ENCODE results near the gene SERPINA1.

SERPINA1 gene

DNA sequence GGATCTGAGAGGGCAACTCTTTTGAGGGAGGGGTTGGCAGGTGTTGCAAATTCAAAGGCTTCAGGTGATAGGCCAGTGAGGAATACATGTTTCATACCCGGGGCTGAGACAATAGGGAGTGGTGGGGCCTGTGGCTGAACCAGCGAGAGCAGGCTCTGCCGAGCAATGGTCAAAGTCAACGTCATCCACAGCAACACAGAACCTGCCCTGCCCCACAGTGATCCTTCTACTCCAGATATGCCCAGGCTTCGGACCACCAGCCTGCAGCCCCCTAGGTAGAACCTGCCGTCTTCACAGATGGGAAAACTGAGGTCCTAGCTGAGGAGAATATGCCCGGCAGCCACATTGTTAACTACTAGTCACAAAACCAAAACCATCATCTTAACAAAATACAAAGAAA lies 4.1 kb downstream of the SERPINA1 start:
- in situ Hi-C loops (cut with MboI; ENCODE audit: low sequenced_read_pairs): no loop called here

DNA sequence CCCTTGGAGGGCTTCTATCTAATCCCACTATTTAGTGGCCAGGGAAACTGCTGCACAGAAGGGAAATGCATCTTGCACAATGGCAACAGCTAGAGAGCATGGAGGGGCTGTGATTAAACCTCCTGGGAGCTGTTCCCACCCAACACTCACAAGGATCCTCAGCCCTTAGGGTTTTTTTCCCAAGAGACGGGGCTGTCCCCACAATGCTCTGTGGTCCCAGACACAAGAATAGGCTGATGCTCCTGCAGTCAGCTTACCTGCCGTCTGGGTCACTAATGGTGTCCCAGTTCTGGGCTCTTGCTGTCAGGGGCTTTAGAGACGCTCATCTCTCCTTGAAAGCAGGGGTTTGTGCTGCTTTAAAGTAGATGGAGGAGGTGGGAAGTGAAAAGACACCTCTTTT lies 4.6 kb downstream of the SERPINA1 start:
- in situ Hi-C loops (cut with MboI; ENCODE audit: low sequenced_read_pairs): no loop called here

DNA sequence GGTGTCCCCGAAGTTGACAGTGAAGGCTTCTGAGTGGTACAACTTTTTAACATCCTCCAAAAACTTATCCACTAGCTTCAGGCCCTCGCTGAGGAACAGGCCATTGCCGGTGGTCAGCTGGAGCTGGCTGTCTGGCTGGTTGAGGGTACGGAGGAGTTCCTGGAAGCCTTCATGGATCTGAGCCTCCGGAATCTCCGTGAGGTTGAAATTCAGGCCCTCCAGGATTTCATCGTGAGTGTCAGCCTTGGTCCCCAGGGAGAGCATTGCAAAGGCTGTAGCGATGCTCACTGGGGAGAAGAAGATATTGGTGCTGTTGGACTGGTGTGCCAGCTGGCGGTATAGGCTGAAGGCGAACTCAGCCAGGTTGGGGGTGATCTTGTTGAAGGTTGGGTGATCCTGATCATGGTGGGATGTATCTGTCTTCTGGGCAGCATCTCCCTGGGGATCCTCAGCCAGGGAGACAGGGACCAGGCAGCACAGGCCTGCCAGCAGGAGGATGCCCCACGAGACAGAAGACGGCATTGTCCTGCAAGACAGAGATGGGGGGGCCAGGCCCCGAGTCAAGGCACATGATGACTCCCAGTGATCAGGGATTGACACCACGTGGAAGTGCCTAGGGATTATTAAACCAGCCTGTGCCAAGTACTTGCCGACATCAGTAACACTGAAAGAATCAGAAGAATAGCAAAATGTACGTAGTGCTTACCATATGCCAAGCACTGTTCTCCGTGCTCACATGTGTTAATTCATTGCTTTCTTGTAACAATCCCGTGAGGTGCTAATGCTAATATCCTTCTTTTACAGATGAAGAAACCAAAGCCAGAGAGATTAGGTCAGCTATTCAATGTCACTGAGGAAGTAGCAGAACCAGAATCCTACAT lies 5.4 kb downstream of the SERPINA1 start:
- in situ Hi-C loops (cut with MboI; ENCODE audit: low sequenced_read_pairs): no loop called here

DNA sequence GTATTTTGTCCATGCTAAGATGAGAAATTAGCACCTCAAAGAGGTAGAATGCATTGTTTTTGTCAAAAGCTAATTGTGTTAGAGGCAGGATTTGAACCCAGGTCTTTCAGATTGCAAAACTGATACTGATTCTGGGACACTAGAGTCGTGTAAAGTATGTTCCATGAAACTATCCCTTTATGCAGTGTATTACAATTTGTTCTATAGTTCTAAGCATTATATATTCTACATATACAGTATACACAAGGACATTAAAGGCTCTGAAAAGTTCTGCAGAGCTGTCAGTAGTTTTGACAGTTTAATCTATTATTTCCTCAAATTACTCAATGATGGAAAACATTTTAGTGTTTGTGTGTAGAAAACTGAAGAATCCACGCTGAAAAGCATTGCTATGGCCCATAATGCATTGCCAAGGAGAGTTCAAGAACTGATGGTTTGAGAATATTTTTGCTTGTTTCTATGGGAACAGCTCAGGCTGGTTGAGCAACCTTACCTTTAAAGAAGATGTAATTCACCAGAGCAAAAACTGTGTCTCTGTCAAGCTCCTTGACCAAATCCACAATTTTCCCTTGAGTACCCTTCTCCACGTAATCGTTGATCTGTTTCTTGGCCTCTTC lies 6.2 kb downstream of the SERPINA1 start:
- in situ Hi-C loops (cut with MboI; ENCODE audit: low sequenced_read_pairs): no loop called here

DNA sequence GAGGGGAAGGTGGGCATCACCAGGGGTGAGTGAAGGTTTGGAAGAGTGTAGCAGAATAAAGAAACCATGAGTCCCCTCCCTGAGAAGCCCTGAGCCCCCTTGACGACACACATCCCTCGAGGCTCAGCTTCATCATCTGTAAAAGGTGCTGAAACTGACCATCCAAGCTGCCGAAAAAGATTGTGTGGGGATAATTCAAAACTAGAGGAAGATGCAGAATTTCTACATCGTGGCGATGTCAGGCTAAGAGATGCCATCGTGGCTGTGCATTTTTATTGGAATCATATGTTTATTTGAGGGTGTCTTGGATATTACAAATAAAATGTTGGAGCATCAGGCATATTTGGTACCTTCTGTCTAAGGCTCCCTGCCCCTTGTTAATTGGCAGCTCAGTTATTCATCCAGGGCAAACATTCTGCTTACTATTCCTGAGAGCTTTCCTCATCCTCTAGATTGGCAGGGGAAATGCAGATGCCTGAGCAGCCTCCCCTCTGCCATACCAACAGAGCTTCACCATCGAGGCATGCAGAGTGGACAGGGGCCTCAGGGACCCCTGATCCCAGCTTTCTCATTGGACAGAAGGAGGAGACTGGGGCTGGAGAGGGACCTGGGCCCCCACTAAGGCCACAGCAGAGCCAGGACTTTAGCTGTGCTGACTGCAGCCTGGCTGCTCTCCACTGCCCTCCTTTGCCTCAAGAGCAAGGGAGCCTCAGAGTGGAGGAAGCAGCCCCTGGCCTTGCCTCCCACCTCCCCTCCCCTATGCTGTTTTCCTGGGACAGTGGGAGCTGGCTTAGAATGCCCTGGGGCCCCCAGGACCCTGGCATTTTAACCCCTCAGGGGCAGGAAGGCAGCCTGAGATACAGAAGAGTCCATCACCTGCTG lies 7.0 kb downstream of the SERPINA1 start:
- in situ Hi-C loops (cut with MboI; ENCODE audit: low sequenced_read_pairs): no loop called here

DNA sequence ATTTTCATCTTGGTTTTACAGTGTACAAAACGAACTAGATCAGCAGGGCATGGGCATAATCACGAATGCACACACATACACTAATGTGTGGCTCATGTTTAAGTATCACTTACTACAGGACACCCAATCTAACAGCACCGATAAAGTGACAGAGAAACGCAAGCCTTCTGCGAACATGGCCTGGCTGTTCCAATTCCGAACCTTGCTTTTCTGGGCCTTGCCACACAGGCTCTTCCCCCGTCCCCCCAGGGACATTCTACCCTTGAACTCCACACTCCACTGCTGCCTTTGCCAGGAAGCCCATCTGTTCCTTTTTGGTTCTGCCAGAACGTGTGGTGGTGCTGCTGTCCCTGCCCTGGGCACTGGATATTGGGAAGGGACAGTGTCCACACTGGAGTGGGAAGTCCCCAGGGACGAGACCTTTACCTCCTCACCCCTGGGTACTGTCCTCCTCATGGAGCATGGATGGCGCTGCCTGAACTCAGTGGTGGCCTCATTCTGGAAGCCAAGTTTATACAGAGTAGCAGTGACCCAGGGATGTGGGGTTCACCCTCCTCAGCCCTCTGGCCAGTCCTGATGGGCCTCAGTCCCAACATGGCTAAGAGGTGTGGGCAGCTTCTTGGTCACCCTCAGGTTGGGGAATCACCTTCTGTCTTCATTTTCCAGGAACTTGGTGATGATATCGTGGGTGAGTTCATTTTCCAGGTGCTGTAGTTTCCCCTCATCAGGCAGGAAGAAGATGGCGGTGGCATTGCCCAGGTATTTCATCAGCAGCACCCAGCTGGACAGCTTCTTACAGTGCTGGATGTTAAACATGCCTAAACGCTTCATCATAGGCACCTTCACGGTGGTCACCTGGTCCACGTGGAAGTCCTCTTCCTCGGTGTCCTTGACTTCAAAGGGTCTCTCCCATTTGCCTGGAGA lies 7.9 kb downstream of the SERPINA1 start:
- in situ Hi-C loops (cut with MboI; ENCODE audit: low sequenced_read_pairs): no loop called here

DNA sequence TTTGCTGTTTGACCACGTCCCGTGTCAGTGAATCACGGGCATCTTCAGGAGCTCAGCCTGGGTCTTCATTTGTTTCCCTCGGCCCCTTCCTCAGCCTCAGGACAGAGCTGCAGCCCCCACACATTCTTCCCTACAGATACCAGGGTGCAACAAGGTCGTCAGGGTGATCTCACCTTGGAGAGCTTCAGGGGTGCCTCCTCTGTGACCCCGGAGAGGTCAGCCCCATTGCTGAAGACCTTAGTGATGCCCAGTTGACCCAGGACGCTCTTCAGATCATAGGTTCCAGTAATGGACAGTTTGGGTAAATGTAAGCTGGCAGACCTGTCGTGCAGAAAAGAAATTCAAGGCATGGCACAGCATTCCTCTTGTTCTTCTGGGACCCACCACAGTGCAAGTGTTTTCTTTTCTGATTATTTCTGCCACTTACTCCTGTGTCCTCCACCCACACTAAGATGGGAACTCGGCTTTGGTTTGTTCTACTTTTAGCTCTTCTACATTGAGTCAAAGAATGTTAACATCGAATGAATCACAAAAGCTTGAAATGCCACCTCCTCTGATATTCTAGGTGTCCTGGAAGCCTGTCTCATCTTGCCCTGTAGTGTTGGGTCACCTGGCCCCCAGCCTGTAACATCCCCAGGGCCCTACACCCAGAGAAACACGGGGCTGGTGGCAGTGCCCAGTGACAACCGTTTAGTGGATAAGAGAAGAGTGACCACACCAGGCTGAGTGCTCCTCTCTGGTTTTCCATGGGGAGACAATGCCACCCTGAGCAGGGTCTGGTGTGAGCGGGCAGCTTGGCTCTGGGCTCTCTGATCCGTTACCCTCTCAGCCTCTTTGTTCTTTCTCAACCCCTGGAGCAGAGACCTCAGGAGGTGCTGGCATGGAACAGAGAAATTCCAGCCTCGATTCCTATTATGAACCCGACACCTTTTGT lies 8.8 kb downstream of the SERPINA1 start:
- in situ Hi-C loops (cut with MboI; ENCODE audit: low sequenced_read_pairs): no loop called here

DNA sequence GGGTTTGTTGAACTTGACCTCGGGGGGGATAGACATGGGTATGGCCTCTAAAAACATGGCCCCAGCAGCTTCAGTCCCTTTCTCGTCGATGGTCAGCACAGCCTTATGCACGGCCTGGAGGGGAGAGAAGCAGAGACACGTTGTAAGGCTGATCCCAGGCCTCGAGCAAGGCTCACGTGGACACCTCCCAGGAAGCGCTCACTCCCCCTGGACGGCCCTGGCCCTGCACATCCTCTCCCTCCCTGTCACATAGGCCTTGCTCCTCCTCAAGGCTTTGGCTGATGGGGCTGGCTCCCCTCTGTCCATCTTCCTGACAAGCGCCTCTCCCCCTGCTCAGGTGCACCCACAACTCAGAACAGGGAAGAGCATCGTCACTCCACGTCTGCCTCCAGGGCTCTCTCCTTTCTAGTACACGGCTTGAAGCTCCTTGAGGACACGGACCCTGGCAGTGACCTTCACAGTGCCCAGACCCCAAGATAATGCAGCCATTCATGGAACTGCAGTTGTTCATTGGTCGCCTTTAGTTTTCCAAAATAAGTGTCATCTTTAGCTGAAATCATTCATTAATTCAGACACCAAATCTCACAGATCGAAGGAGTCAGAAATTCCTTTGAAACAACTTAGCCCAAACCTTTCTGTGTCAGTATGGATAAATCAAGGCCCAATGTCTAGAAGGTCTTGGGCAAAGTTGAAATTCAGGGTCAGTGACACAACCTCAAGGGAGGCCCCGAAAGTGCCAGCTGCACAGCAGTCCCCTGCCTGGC lies 9.7 kb downstream of the SERPINA1 start:
- in situ Hi-C loops (cut with MboI; ENCODE audit: low sequenced_read_pairs): no loop called here

DNA sequence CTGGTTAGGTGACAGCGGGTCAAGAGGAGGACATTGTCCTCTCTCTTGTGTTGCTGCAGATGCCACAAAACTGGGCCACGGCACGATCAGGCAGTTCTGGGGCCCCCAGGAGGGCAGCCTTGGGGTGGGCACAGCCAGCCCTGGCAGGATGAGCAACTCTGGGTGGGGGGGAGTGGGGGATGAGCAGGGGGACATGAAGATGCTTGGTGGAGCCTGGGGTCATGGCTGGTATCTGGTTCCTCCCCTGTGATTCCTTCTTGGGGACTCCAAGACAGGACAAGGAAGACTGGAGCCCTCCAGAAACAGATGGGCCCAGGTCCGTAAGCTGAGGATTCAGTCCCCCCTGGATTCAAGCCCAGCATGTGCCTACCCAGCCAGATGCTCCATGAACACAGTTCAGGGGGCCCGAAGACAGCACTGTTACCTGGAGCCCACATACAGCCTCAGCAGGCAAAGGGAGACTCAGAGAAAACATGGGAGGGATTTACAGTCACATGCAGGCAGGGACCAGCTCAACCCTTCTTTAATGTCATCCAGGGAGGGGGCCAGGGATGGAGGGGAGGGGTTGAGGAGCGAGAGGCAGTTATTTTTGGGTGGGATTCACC lies 10.4 kb downstream of the SERPINA1 start:
- in situ Hi-C loops (cut with MboI; ENCODE audit: low sequenced_read_pairs): no loop called here

DNA sequence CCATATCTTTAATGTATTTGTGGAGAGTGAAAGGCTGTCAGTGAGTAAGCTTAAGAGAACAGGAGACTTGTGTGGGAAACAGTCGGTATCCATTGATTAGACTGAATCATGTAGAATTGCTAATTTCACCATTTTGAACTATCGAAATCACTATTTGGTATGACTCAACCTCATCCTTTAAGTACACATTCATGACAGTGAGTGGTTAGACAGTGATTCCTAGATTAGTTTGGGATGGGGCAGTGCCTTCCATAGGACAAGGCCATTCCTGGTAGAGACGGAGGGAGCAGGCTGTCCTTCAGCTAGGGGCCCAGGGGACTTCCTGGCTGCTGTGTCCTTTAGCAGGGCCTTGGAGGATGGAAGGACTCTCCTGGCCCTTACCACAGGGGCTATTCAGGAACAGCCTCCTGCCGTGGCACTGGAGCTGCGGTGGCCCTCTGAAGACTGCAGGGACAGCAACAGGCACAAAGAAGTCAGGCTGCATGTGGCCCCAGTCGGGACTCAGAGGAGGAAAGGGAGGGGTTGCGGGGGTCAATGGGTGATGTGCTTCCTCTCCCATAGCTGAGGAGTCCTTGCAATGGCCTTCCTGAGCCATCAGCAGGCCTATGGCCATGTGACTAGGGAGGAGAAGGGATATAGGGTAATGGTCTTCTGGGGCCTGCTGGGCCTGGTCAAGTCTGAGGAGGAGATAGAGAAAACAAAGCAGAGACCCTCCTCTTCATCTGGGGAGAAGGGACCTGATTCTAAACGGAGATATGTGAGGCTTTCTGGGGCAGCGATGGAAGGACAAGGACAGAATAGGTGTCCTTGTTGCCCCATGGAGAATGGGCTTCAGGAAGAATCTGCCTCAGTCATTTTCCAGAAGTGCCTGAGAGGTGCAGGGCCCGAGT lies 11.2 kb downstream of the SERPINA1 start:
- in situ Hi-C loops (cut with MboI; ENCODE audit: low sequenced_read_pairs): no loop called here

DNA sequence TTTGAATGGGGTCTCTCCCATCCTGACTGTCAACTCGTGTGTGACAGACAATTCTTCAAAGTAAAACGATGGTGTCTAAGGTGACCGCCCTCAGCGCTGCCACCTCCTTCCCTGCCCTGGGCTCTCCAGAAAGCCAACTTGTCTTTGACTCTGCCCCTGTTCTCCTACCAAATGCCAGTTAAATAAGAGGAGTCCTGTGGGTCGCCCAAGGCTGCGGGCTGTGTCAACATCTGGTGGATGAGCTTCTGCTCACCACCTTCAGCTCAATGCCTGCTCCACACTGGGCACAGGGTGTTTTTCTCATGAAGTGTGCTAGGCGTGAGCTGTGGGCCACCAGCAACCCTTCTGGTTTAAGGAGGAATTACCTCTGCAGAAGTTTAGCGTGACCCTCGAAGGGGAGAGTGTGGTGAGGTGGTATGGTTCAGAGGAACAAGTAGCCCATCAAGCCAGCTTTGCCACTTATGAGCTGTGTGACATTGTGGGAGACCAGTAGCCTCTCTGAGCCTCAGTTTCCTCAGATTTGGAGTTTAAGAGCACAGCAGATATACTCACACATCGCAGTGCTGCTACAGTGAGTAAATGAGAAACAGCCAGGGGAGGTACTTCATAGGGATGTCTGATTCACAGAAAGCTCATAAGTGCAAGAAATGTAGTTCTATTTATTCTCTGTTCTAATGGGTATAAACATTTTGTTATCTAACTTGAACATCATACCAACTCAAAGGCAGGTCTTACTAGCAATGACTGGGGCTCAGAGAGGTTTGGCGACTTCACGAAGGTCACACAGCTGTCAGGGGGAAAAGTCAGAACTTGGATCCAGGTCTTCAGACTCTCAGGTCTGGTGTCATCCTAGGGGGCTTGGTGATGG lies 12.1 kb downstream of the SERPINA1 start:
- in situ Hi-C loops (cut with MboI; ENCODE audit: low sequenced_read_pairs): no loop called here

DNA sequence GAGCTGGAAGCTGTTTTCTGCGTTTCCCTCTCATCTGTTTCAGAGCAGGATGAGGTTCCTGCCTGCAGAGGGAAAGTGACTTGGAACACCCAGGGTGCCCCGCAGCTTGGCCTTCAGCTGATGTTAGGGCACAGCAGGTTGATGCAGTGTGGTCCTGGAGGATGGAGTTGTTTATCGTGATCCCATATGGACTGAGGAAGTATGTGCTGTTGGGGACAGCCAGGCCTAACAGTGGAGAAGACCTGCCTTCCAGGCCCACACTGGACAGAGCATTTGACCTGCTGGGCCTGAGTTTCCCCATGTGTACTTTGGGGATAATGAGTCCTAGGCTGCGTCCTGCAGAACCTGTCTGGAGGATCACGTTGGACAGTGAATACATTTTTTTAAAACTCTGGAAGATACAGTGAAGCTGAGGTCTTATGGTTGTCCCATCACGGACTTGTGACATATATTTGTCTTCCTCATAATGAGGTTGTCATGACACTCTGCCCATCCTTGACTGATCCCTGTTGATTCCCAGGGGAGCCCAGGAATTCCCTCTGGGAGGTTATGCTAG lies 12.8 kb downstream of the SERPINA1 start:
- in situ Hi-C loops (cut with MboI; ENCODE audit: low sequenced_read_pairs): no loop called here

DNA sequence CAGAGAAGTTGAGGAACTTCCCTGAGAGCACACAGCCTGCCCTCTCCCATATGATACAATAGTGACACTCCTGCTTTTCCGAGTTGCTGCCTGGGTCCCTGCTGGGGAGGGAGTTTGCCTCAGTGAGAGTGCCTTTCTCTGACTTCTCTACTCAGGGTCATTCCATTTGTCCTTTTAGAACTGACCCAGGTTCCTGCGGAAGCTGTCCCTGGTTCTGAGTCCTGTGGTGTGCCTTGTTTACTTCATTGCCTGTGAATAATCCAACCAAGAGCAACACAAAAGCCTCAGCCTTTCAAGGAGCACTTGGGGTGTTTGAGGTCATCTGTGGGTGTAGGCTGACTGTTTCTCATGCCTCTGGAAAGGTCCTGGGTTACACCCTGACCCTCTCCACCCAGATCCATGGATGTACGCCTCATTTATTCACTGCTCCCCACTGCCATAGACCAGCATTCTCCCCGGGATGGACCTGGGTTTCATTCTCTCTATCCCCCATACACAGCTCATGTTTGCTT lies 13.6 kb downstream of the SERPINA1 start:
- in situ Hi-C loops (cut with MboI; ENCODE audit: low sequenced_read_pairs): no loop called here

DNA sequence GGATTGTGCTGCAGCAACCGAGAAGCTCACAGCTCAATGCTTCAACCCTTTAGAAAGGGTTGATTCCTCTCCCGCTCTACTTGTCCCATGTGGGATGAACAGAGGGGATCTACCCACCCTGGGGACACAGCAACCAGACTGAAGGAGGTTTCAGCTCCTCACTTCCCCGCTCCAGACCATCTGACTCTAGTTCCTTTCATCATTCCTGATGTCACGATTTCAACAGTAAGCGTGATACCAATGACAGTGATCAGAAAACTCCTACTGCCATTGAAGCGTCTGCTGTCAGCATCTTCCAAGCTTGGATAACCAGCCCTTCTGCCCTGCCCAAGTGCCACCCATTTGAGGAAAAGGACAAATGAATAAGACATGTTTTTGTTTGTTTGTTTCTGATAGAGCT lies 14.3 kb downstream of the SERPINA1 start:
- in situ Hi-C loops (cut with MboI; ENCODE audit: low sequenced_read_pairs): no loop called here

DNA sequence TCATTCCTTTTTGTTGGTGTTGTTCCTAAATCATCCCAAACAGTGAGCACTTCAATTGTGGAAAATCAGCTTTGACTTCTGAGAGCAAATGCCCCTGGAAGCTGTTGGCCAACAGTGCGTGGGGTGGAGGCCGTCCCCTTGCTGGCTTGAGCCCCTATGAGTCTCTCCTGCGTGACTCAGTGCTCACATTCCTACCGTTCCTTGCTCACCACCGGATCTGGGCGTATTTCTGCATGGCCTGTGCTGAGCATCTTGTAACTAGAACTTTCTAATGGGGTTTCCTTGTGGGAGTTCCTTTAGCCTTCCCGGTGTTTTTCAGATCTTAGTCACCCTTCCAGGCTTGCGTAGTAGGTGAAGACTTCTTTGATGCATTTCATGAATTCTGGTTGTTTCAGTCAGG lies 14.7 kb downstream of the SERPINA1 start:
- in situ Hi-C loops (cut with MboI; ENCODE audit: low sequenced_read_pairs): no loop called here

All from HL-60/S4 treated with phorbol 12-myristate 13-acetate at 8.2 ng/mL for 4 days and 3 days (cell line).